Smooth muscle cell of bladder (primary cell): ENCODE data around the gene ANKRD20A1. TPM values are rescaled to one million over a fixed set of nuclear protein-coding genes. Genes with fewer than 3 reads are reported as not detected.

Source experiments
- total RNA-seq: library from RNA; depleted of rRNA; stranded (reverse); fragments of >200 nt; gene quantifications from 2 replicates; pipeline ENCODE4 v1.2.3, GENCODE V29; 2014

ANKRD20A1 gene
- total RNA-seq: under 0.01 and 0.14 TPM in 2 replicates

GRCh38 chr9:67858871-67859270 is at the start of gene ANKRD20A1:
TSS of gene ANKRD20A1 (plus strand) at chr9:67858931. CDS start at chr9:67859427, 496 bp downstream.

